Fibroblast of lung (primary cell): ENCODE data around the gene MAPKBP1.

Experiments
- EZH2 ChIP-seq: IDR thresholded peaks from 2 replicates; pipeline ENCODE4 v1.5.1; 2012; ENCODE audit warnings: low read length, control low read depth, mild to moderate bottlenecking; ENCODE audit errors: missing control alignments
- TF ChIP-seq, protein P1 (sequence below), 2 donors: IDR thresholded peaks in 1 of 2; conservative IDR thresholded peaks in 1 of 2; 1 replicate in 1 of 2; 2 replicates in 1 of 2; pipeline ENCODE4 v1.5.1; 2011 to 2012; ENCODE audit warnings: low read length in 2 of 2, control low read depth in 1 of 2, inconsistent platforms in 1 of 2, low read depth in 1 of 2, mild to moderate bottlenecking in 1 of 2

DNA sequence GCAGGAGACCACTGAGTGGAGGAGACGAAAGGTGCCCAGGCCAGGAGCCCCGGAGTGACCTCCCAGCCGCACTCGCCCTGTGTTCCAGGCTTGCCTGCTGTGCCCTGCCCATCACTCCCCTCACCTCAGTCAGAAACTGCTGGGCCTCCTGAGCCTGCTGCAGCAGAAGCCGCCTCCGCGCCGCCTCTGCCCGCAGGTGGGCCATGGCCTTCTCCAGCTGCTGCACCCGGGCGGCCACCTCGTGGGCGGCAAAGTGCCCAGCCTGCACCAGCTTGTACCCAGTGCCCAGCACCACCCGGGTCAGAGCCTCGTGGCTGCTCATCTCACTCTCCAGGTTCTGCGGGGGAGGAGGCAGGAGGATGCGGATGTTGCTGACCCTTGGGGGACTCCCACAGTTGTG lies 82.0 kb downstream of the MAPKBP1 start:
- TF ChIP-seq, protein P1, sequence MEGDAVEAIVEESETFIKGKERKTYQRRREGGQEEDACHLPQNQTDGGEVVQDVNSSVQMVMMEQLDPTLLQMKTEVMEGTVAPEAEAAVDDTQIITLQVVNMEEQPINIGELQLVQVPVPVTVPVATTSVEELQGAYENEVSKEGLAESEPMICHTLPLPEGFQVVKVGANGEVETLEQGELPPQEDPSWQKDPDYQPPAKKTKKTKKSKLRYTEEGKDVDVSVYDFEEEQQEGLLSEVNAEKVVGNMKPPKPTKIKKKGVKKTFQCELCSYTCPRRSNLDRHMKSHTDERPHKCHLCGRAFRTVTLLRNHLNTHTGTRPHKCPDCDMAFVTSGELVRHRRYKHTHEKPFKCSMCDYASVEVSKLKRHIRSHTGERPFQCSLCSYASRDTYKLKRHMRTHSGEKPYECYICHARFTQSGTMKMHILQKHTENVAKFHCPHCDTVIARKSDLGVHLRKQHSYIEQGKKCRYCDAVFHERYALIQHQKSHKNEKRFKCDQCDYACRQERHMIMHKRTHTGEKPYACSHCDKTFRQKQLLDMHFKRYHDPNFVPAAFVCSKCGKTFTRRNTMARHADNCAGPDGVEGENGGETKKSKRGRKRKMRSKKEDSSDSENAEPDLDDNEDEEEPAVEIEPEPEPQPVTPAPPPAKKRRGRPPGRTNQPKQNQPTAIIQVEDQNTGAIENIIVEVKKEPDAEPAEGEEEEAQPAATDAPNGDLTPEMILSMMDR (conservative IDR thresholded peaks at IDR 0.05 in 1 of 2, IDR thresholded peaks at IDR 0.05 in 1 of 2; ENCODE audit: low read depth in 1 of 2, low read length in 2 of 2), result no peak
- no peak for TF ChIP-seq EZH2
